Measurements from ENCODE around the gene LY6G6C. TPM values are rescaled to one million over a fixed set of nuclear protein-coding genes. Genes with fewer than 3 reads are reported as not detected.

Gene LY6G6C
- total and polyA plus RNA-seq, 2 of the 4 experiments (the other 2 are of a cell fraction), result not detected

Small RNA genes within 50 kb of the gene (microRNA-seq; reads per million reads assigned to microRNA genes)
- gene LY6G6D (ENCODE audit: insufficient read depth, insufficient read length), result not detected
- gene MIR4646 (ENCODE audit: insufficient read depth in 1 of 2, insufficient read length in 1 of 2, unreplicated experiment in 1 of 2), result 0.37 to 1.0 reads per million in 2 experiments
- not detected for gene MSH5-SAPCD1 (ENCODE audit: insufficient read depth, insufficient read length)
- not detected for gene RNU6-850P (ENCODE audit: insufficient read depth, insufficient read length)
- not detected for gene SAPCD1 (ENCODE audit: insufficient read depth, insufficient read length)

Small RNA genes within 50 kb of the gene (small RNA-seq; reads per million reads assigned to genes)
- 0 reads per million in 5 experiments for gene LY6G6D
- 0 reads per million in 5 experiments for gene MIR4646
- gene MSH5-SAPCD1, result 0 reads per million in 5 experiments
- 0 to 0.60 (median 0) reads per million in 5 experiments for gene RNU6-850P
- 0 reads per million in 5 experiments for gene SAPCD1

Other genes starting within 250 kb of the LY6G6C start
Only the 30 nearest of the 41 such genes appear.
- not detected in 2 replicates for gene LTA, start 149.5 kb downstream of the LY6G6C start, total RNA-seq (2012; rRNA removed)
- not detected in 2 replicates for gene LTA, start 149.5 kb downstream of the LY6G6C start, polyA plus RNA-seq (2012; rRNA removed)
- not detected in 2 replicates for gene TNF, start 146.2 kb downstream of the LY6G6C start, total RNA-seq (2012; rRNA removed)
- gene TNF, start 146.2 kb downstream of the LY6G6C start, polyA plus RNA-seq (2012; rRNA removed), result not detected in 2 replicates
- not detected in 2 replicates for gene LTB, start 139.3 kb downstream of the LY6G6C start, total RNA-seq (2012; rRNA removed)
- not detected in 2 replicates for gene LTB, start 139.3 kb downstream of the LY6G6C start, polyA plus RNA-seq (2012; rRNA removed)
- gene LST1, start 135.5 kb downstream of the LY6G6C start, total RNA-seq (2012; rRNA removed), result not detected in 2 replicates
- gene LST1, start 135.5 kb downstream of the LY6G6C start, polyA plus RNA-seq (2012; rRNA removed), result not detected in 2 replicates
- gene NCR3, start 128.7 kb downstream of the LY6G6C start, total RNA-seq (2012; rRNA removed), result not detected in 2 replicates
- gene NCR3, start 128.7 kb downstream of the LY6G6C start, polyA plus RNA-seq (2012; rRNA removed), result not detected in 2 replicates
- gene AIF1, start 106.5 kb downstream of the LY6G6C start, total RNA-seq (2012; rRNA removed), result not detected in 2 replicates
- gene AIF1, start 106.5 kb downstream of the LY6G6C start, polyA plus RNA-seq (2012; rRNA removed), result not detected in 2 replicates
- 7.7 and 8.1 TPM in 2 replicates for gene PRRC2A, start 101.0 kb downstream of the LY6G6C start, total RNA-seq (2012; rRNA removed)
- gene PRRC2A, start 101.0 kb downstream of the LY6G6C start, polyA plus RNA-seq (2012; rRNA removed), result 88.6 and 101 TPM in 2 replicates
- gene BAG6, start 69.1 kb downstream of the LY6G6C start, total RNA-seq (2012; rRNA removed), result 40.7 and 41.4 TPM in 2 replicates
- 134 and 151 TPM in 2 replicates for gene BAG6, start 69.1 kb downstream of the LY6G6C start, polyA plus RNA-seq (2012; rRNA removed)
- 0.83 and 1.4 TPM in 2 replicates for gene APOM, start 65.9 kb downstream of the LY6G6C start, total RNA-seq (2012; rRNA removed)
- 3.5 and 3.8 TPM in 2 replicates for gene APOM, start 65.9 kb downstream of the LY6G6C start, polyA plus RNA-seq (2012; rRNA removed)
- 13.1 and 14.2 TPM in 2 replicates for gene C6orf47, start 61.0 kb downstream of the LY6G6C start, total RNA-seq (2012; rRNA removed)
- 8.9 and 9.0 TPM in 2 replicates for gene C6orf47, start 61.0 kb downstream of the LY6G6C start, polyA plus RNA-seq (2012; rRNA removed)
- gene GPANK1, start 56.7 kb downstream of the LY6G6C start, total RNA-seq (2012; rRNA removed), result 6.1 and 7.2 TPM in 2 replicates
- 13.8 and 16.7 TPM in 2 replicates for gene GPANK1, start 56.7 kb downstream of the LY6G6C start, polyA plus RNA-seq (2012; rRNA removed)
- gene CSNK2B, start 55.7 kb downstream of the LY6G6C start, total RNA-seq (2012; rRNA removed), result 218 and 240 TPM in 2 replicates
- gene CSNK2B, start 55.7 kb downstream of the LY6G6C start, polyA plus RNA-seq (2012; rRNA removed), result 178 and 194 TPM in 2 replicates
- 1.9 and 2.2 TPM in 2 replicates for gene LY6G5B, start 51.8 kb downstream of the LY6G6C start, total RNA-seq (2012; rRNA removed)
- gene LY6G5B, start 51.8 kb downstream of the LY6G6C start, polyA plus RNA-seq (2012; rRNA removed), result 10.2 and 13.6 TPM in 2 replicates
- gene LY6G5C, start 40.7 kb downstream of the LY6G6C start, total RNA-seq (2012; rRNA removed), result 0.18 TPM in 1 of 2 replicates, not detected in the other
- 2.0 and 2.1 TPM in 2 replicates for gene LY6G5C, start 40.7 kb downstream of the LY6G6C start, polyA plus RNA-seq (2012; rRNA removed)
- 30.3 and 35.1 TPM in 2 replicates for gene ABHD16A, start 18.4 kb downstream of the LY6G6C start, total RNA-seq (2012; rRNA removed)
- gene ABHD16A, start 18.4 kb downstream of the LY6G6C start, polyA plus RNA-seq (2012; rRNA removed), result 31.5 and 34.6 TPM in 2 replicates
- not detected in 2 replicates for gene LY6G6F, start 14.9 kb downstream of the LY6G6C start, total RNA-seq (2012; rRNA removed)
- gene LY6G6F, start 14.9 kb downstream of the LY6G6C start, polyA plus RNA-seq (2012; rRNA removed), result not detected in 2 replicates
- not detected in 2 replicates for gene LY6G6D, start 6.4 kb downstream of the LY6G6C start, total RNA-seq (2012; rRNA removed)
- not detected in 2 replicates for gene LY6G6D, start 6.4 kb downstream of the LY6G6C start, polyA plus RNA-seq (2012; rRNA removed)
- gene MPIG6B, start 1.6 kb upstream of the LY6G6C start, total RNA-seq (2012; rRNA removed), result not detected in 2 replicates
- not detected in 2 replicates for gene MPIG6B, start 1.6 kb upstream of the LY6G6C start, polyA plus RNA-seq (2012; rRNA removed)
- gene DDAH2, start 7.6 kb upstream of the LY6G6C start, total RNA-seq (2012; rRNA removed), result 40.0 and 40.7 TPM in 2 replicates
- 57.9 and 58.4 TPM in 2 replicates for gene DDAH2, start 7.6 kb upstream of the LY6G6C start, polyA plus RNA-seq (2012; rRNA removed)
- gene CLIC1, start 14.8 kb upstream of the LY6G6C start, total RNA-seq (2012; rRNA removed), result 992 and 1,185 TPM in 2 replicates
- gene CLIC1, start 14.8 kb upstream of the LY6G6C start, polyA plus RNA-seq (2012; rRNA removed), result 692 and 706 TPM in 2 replicates
- 4.7 and 5.6 TPM in 2 replicates for gene MSH5, start 18.3 kb upstream of the LY6G6C start, total RNA-seq (2012; rRNA removed)
- 14.5 and 15.7 TPM in 2 replicates for gene MSH5, start 18.3 kb upstream of the LY6G6C start, polyA plus RNA-seq (2012; rRNA removed)
- not detected in 2 replicates for gene SAPCD1, start 40.9 kb upstream of the LY6G6C start, total RNA-seq (2012; rRNA removed)
- 2.2 and 2.3 TPM in 2 replicates for gene SAPCD1, start 40.9 kb upstream of the LY6G6C start, polyA plus RNA-seq (2012; rRNA removed)
- gene VWA7, start 55.6 kb upstream of the LY6G6C start, total RNA-seq (2012; rRNA removed), result under 0.01 and 0.28 TPM in 2 replicates
- 1.0 and 1.4 TPM in 2 replicates for gene VWA7, start 55.6 kb upstream of the LY6G6C start, polyA plus RNA-seq (2012; rRNA removed)
- 32.2 and 41.2 TPM in 2 replicates for gene VARS1, start 74.0 kb upstream of the LY6G6C start, total RNA-seq (2012; rRNA removed)
- 39.6 and 42.0 TPM in 2 replicates for gene VARS1, start 74.0 kb upstream of the LY6G6C start, polyA plus RNA-seq (2012; rRNA removed)
- gene LSM2, start 85.2 kb upstream of the LY6G6C start, total RNA-seq (2012; rRNA removed), result 48.0 and 56.3 TPM in 2 replicates
- gene LSM2, start 85.2 kb upstream of the LY6G6C start, polyA plus RNA-seq (2012; rRNA removed), result 55.0 and 61.0 TPM in 2 replicates
- gene HSPA1L, start 93.5 kb upstream of the LY6G6C start, total RNA-seq (2012; rRNA removed), result 1.3 and 1.4 TPM in 2 replicates
- 0.97 and 1.0 TPM in 2 replicates for gene HSPA1L, start 93.5 kb upstream of the LY6G6C start, polyA plus RNA-seq (2012; rRNA removed)
- gene HSPA1A, start 93.8 kb upstream of the LY6G6C start, total RNA-seq (2012; rRNA removed), result 94.6 and 102 TPM in 2 replicates
- gene HSPA1A, start 93.8 kb upstream of the LY6G6C start, polyA plus RNA-seq (2012; rRNA removed), result 93.1 and 95.3 TPM in 2 replicates
- 93.6 and 118 TPM in 2 replicates for gene HSPA1B, start 106.0 kb upstream of the LY6G6C start, total RNA-seq (2012; rRNA removed)
- gene HSPA1B, start 106.0 kb upstream of the LY6G6C start, polyA plus RNA-seq (2012; rRNA removed), result 59.4 and 61.1 TPM in 2 replicates
- 23.6 and 28.5 TPM in 2 replicates for gene NEU1, start 141.1 kb upstream of the LY6G6C start, total RNA-seq (2012; rRNA removed)
- 36.2 and 37.3 TPM in 2 replicates for gene NEU1, start 141.1 kb upstream of the LY6G6C start, polyA plus RNA-seq (2012; rRNA removed)
- gene SLC44A4, start 157.3 kb upstream of the LY6G6C start, total RNA-seq (2012; rRNA removed), result 0.36 TPM in 1 of 2 replicates, not detected in the other
- 0.14 and 0.19 TPM in 2 replicates for gene SLC44A4, start 157.3 kb upstream of the LY6G6C start, polyA plus RNA-seq (2012; rRNA removed)